A549 (cell line): Measurements from ENCODE around the gene B3GALT4.

Experiments
- CTCF ChIP-seq: fragments of >200 bp; sonication (Bioruptor Twin); formaldehyde crosslinking; IDR thresholded peaks from 3 replicates; pipeline ENCODE4 v1.5.1; 2016
- E2F6 ChIP-seq: IDR thresholded peaks from 2 replicates; pipeline ENCODE4 v1.6.1; 2012; ENCODE audit warnings: low read depth, borderline replicate concordance
- ESRRA ChIP-seq: fragments of 150-350 bp; IDR thresholded peaks from 2 replicates; pipeline ENCODE4 v1.6.1; 2014; ENCODE audit warnings: mild to moderate bottlenecking, low read length, borderline replicate concordance
- PBX3 ChIP-seq: IDR thresholded peaks from 2 replicates; pipeline ENCODE4 v1.6.1; 2012
- POLR2A ChIP-seq: IDR thresholded peaks from 2 replicates; pipeline ENCODE4 v1.6.1; 2012; ENCODE audit warnings: mild to moderate bottlenecking, low read length
- SMC3 ChIP-seq: fragments of >200 bp; sonication (Bioruptor Twin); formaldehyde crosslinking; IDR thresholded peaks from 3 replicates; pipeline ENCODE4 v1.6.1; 2018; ENCODE audit warnings: inconsistent platforms

GRCh38 chr6:33314943-33315792 is 38.2 kb downstream of the B3GALT4 start:
- no peak for TF ChIP-seq CTCF
- no peak for TF ChIP-seq SMC3
- no peak; the same call in 1 of the 2 replicates for TF ChIP-seq PBX3
- no peak for TF ChIP-seq POLR2A
- no peak for TF ChIP-seq ESRRA
- no peak for TF ChIP-seq E2F6
